Endothelial cell (in vitro differentiated cells): ENCODE data around the gene TBL1Y. TPM values are rescaled to one million over a fixed set of nuclear protein-coding genes. Genes with fewer than 3 reads are reported as not detected.
"Not testable (repeated sequence)": the region's sequence is repeated elsewhere in the genome, so short reads cannot be mapped to it uniquely, and the experiment has no call there.

ENCODE experiments used
- DNase-seq: peaks from one replicate; pipeline ENCODE4 v3.0.0; 2021; ENCODE audit warnings: low spot score
- H3K27ac Mint-ChIP-seq: one replicate; pipeline ENCODE4 v1.8.0; 2021; ENCODE audit warnings: mixed read lengths, inconsistent platforms; ENCODE audit not compliant: unreplicated experiment
- H3K27me3 Mint-ChIP-seq: one replicate; pipeline ENCODE4 v1.8.0; 2021; ENCODE audit warnings: mild to moderate bottlenecking, moderate library complexity, mixed read lengths, inconsistent platforms; ENCODE audit not compliant: unreplicated experiment
- H3K36me3 Mint-ChIP-seq: one replicate; pipeline ENCODE4 v1.8.0; 2021; ENCODE audit warnings: mild to moderate bottlenecking, low read depth, mixed read lengths, inconsistent platforms; ENCODE audit not compliant: unreplicated experiment
- H3K4me1 Mint-ChIP-seq: one replicate; pipeline ENCODE4 v1.8.0; 2021; ENCODE audit warnings: mild to moderate bottlenecking, mixed read lengths, inconsistent platforms; ENCODE audit not compliant: unreplicated experiment
- H3K4me3 Mint-ChIP-seq: one replicate; pipeline ENCODE4 v1.8.0; 2021; ENCODE audit warnings: mild to moderate bottlenecking, mixed read lengths, inconsistent platforms; ENCODE audit not compliant: unreplicated experiment
- H3K9me3 Mint-ChIP-seq: one replicate; pipeline ENCODE4 v1.8.0; 2021; ENCODE audit warnings: mixed read lengths, inconsistent platforms; ENCODE audit not compliant: unreplicated experiment
- total RNA-seq: library from RNA; stranded (reverse); fragmentation: NEBNext Ultra II Directional; extraction: Animal tissue kit (Norgen Biotek cat#: 25700); gene quantifications from one replicate; pipeline ENCODE4 v1.2.1, GENCODE V29; 2021; ENCODE audit not compliant: unreplicated experiment
- TF ChIP-seq, protein P1 (sequence below): fragments of 200-600 bp; sonication (generic); IDR thresholded peaks from one replicate; pipeline ENCODE4 v1.5.0; 2021; ENCODE audit warnings: antibody characterized with exemption; ENCODE audit not compliant: unreplicated experiment

The TBL1Y gene
- total RNA-seq, 1 donor from 2014 or later = 0.97 TPM

DNA sequence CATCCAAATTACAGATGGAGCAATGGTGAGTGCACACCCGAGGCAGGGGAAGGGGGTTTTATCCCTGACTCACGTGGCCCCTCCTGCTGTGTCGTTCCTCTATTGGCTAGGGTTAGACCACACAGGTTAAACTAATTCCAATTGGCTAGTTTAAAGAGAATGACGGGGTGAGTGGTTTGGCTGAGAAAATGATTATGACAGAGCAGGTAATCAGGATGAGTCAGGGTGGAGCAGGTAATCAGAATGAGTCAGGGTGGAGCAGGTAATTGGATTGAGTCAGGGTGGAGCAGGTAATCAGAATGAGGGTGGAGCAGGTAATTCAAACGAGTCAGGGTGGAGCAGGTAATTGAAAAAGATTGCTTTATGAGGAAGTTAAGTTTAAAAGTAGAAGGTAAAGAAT is 146.4 kb downstream of the TBL1Y start:
- TF ChIP-seq, protein P1, sequence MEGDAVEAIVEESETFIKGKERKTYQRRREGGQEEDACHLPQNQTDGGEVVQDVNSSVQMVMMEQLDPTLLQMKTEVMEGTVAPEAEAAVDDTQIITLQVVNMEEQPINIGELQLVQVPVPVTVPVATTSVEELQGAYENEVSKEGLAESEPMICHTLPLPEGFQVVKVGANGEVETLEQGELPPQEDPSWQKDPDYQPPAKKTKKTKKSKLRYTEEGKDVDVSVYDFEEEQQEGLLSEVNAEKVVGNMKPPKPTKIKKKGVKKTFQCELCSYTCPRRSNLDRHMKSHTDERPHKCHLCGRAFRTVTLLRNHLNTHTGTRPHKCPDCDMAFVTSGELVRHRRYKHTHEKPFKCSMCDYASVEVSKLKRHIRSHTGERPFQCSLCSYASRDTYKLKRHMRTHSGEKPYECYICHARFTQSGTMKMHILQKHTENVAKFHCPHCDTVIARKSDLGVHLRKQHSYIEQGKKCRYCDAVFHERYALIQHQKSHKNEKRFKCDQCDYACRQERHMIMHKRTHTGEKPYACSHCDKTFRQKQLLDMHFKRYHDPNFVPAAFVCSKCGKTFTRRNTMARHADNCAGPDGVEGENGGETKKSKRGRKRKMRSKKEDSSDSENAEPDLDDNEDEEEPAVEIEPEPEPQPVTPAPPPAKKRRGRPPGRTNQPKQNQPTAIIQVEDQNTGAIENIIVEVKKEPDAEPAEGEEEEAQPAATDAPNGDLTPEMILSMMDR = no peak
- H3K4me3 Mint-ChIP-seq = no peak overlapping the region
- no peaks in the 10 kb centered on the region for H3K9me3 Mint-ChIP-seq

GRCh38 chrY:7078725-7079124 is 168.2 kb downstream of the TBL1Y start:
- Mint-ChIP-seq H3K4me3 (no peak overlapping the region), H3K36me3 (no peaks in the 10 kb centered on the region), H3K4me1 (no peaks in the 10 kb centered on the region), H3K27me3 (no peaks in the 10 kb centered on the region), H3K27ac (no peak overlapping the region), H3K9me3 (no peaks in the 10 kb centered on the region)
- no peak for DNase-seq
- TF ChIP-seq, protein P1 = no peak

More for the DNA sequence above, 146.4 kb downstream of the TBL1Y start:
- Mint-ChIP-seq H3K4me1 (no peaks in the 10 kb centered on the region), H3K27me3 (no peaks in the 10 kb centered on the region), H3K27ac (no peak overlapping the region), H3K36me3 (no peaks in the 10 kb centered on the region)
- no peak for DNase-seq

DNA sequence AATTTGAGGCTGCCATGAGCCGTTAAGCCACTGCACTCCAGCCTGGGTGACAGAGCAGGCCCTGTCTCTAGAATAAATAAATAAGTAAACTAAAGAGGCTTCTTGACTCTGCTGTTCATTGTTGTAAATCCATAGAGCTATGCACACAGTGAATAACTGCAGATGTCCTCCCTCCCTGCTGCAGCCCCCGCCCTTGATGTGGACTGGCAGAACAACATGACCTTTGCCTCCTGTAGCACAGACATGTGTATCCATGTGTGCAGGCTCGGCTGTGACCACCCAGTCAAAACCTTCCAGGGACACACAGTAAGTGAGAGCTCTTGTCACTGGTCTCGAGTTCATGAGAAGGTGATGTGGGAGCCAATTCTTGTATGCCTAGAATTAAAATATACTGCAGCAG is 170.1 kb downstream of the TBL1Y start:
- H3K27me3 Mint-ChIP-seq, H3K4me3 Mint-ChIP-seq, H3K27ac Mint-ChIP-seq, H3K36me3 Mint-ChIP-seq, H3K9me3 Mint-ChIP-seq, DNase-seq, H3K4me1 Mint-ChIP-seq: not testable (repeated sequence)

DNA sequence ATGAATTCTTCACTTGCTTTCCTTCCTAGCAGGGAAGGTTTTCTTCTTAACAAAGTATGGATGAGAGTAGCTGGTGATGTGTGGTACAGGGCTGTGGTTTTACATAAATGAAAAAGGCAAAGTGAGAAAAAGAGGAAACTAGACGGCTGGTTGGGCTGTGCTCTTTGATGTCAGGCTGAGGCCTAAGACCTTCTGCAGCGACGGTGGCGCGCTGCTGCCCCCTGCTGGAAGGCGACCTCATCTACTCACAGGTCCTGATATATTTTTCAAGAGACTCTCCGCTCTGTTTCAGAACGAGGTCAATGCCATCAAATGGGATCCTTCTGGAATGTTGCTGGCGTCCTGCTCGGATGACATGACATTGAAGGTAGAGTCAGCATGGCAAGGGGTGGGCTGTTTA is 175.1 kb downstream of the TBL1Y start:
- Mint-ChIP-seq H3K27me3 (no peaks in the 10 kb centered on the region), H3K4me3 (no peak overlapping the region), H3K36me3 (no peaks in the 10 kb centered on the region), H3K9me3 (no peaks in the 10 kb centered on the region), H3K4me1 (no peaks in the 10 kb centered on the region), H3K27ac (no peak overlapping the region)
- peak; percentile 73 for DNase-seq
- TF ChIP-seq, protein P1 = peak; percentile 71

- peaks cover 12% of the 10 kb centered on the region for H3K4me1 Mint-ChIP-seq
- DNase-seq = peak; percentile 38
- H3K4me3 Mint-ChIP-seq = no peak overlapping the region
- H3K9me3 Mint-ChIP-seq = no peaks in the 10 kb centered on the region
- H3K27me3 Mint-ChIP-seq = no peaks in the 10 kb centered on the region
- no peak overlapping the region for H3K27ac Mint-ChIP-seq
- H3K36me3 Mint-ChIP-seq = no peaks in the 10 kb centered on the region
- TF ChIP-seq, protein P1 = peak; percentile 21
Observed at GRCh38 chrY:7092836-7093235, 182.3 kb downstream of the TBL1Y start.

DNA sequence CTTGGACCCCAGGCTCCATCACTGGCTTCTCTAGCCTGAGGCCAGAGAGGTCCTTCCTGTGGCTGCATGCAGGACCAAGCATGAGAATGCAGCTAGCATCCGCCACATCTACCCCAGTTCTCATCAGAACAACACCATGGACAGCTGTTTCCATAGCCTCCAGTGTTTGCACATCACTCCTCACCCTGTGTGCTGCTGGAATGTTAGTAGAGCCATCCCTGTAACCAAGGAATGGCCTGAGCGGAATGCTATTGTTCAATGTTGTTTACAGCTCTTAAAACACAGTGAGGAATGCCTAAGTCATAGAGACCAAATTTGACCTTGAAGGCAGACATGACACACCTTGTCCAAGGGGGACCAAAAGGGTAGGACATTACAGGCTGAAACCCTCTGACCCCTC is 183.9 kb downstream of the TBL1Y start:
- H3K27me3 Mint-ChIP-seq = no peaks in the 10 kb centered on the region
- no peak overlapping the region for H3K27ac Mint-ChIP-seq
- no peaks in the 10 kb centered on the region for H3K36me3 Mint-ChIP-seq
- H3K4me1 Mint-ChIP-seq = peaks cover 12% of the 10 kb centered on the region
- no peak overlapping the region for H3K4me3 Mint-ChIP-seq
- H3K9me3 Mint-ChIP-seq = no peaks in the 10 kb centered on the region
- DNase-seq = no peak
- TF ChIP-seq, protein P1 = no peak
